Thymus (tissue), 11 donors: Measurements from ENCODE around the gene MEGF8. TPM values are rescaled to one million over a fixed set of nuclear protein-coding genes. Genes with fewer than 3 reads are reported as not detected.
"Not testable (repeated sequence)": the region's sequence is repeated elsewhere in the genome, so short reads cannot be mapped to it uniquely, and the experiment has no call there.

Experiments used
- DNase-seq, 9 donors: peaks; one replicate each; pipeline ENCODE4 v3.0.0-alpha.2; 2013; ENCODE audit warnings: low spot score in 9 of 9, low read depth in 6 of 9, missing footprints in 1 of 9
- H3K27ac ChIP-seq, 2 donors: one replicate each; pipeline ENCODE4 v1.5.1; 2013; ENCODE audit warnings: control low read depth in 1 of 2, low read depth in 1 of 2, low read length in 1 of 2, mild to moderate bottlenecking in 1 of 2, moderate library complexity in 1 of 2
- H3K27me3 ChIP-seq, 2 donors: one replicate each; pipeline ENCODE4 v1.5.1; 2013; ENCODE audit warnings: low read length in 1 of 2; ENCODE audit not compliant: control insufficient read depth in 2 of 2, insufficient read depth in 1 of 2
- H3K36me3 ChIP-seq, 2 donors: one replicate each; pipeline ENCODE4 v1.5.1; 2013; ENCODE audit warnings: low read length in 1 of 2, mild to moderate bottlenecking in 1 of 2, moderate library complexity in 1 of 2; ENCODE audit not compliant: control insufficient read depth in 2 of 2, insufficient read depth in 2 of 2
- H3K4me1 ChIP-seq, 2 donors: one replicate each; pipeline ENCODE4 v1.5.1; 2013; ENCODE audit warnings: low read length in 2 of 2; ENCODE audit not compliant: control insufficient read depth in 2 of 2, insufficient read depth in 2 of 2
- H3K4me3 ChIP-seq, 2 donors: one replicate each; pipeline ENCODE4 v1.5.1; 2013; ENCODE audit warnings: low read length in 2 of 2, control low read depth in 1 of 2, mild to moderate bottlenecking in 1 of 2
- H3K9me3 ChIP-seq, 2 donors: one replicate each; pipeline ENCODE4 v1.5.1; 2013; ENCODE audit warnings: low read length in 1 of 2, mild to moderate bottlenecking in 1 of 2; ENCODE audit not compliant: control insufficient read depth in 2 of 2, insufficient read depth in 1 of 2
- WGBS: extraction: QIAGEN DNeasy Blood & Tissue Kit; methylation state at CpG from one replicate; pipeline ENCODE4 v1.1.7; 2013; 5-methylcytosine and 5-hydroxymethylcytosine counted together
- polyA plus RNA-seq: library from polyadenylated mRNA; stranded (reverse); fragments of 200-250 nt; gene quantifications from one replicate; pipeline ENCODE4 v1.2.3, GENCODE V29; 2013
- total RNA-seq: library from RNA; stranded (reverse); fragments of 120-200 nt; gene quantifications from one replicate; pipeline ENCODE4 v1.2.4, GENCODE V29; 2013
- donor health status: healthy.

The MEGF8 gene
- total and polyA plus RNA-seq, 2 donors = 2.7 to 5.5 TPM

DNA sequence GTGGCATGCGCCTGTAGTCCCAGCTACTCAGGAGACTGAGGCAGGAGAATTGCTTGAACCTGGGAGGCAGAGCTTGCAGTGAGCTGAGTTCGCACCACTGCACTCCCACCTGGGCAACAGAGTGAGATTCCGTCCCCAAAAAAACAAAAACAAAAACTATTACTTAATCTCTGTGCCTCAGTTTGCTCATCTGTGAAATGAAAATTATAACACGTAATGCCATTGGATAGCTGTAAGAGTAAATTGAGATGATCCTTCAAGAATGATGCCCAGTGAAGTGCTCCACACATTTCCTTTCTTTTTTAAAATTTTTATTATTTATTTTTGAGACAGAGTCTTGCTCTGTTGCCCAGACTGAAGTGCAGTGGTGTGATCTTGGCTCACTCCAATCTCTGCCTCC, 14.5 kb downstream of the MEGF8 start:
- not testable (repeated sequence) for H3K27me3 ChIP-seq, H3K4me3 ChIP-seq, H3K27ac ChIP-seq, H3K9me3 ChIP-seq, DNase-seq, H3K4me1 ChIP-seq
- 97% methylated on average over 4 of the region's 4 CpGs for WGBS
- peaks cover 2 to 12% of the 10 kb centered on the region in 2 donors for H3K36me3 ChIP-seq

DNA sequence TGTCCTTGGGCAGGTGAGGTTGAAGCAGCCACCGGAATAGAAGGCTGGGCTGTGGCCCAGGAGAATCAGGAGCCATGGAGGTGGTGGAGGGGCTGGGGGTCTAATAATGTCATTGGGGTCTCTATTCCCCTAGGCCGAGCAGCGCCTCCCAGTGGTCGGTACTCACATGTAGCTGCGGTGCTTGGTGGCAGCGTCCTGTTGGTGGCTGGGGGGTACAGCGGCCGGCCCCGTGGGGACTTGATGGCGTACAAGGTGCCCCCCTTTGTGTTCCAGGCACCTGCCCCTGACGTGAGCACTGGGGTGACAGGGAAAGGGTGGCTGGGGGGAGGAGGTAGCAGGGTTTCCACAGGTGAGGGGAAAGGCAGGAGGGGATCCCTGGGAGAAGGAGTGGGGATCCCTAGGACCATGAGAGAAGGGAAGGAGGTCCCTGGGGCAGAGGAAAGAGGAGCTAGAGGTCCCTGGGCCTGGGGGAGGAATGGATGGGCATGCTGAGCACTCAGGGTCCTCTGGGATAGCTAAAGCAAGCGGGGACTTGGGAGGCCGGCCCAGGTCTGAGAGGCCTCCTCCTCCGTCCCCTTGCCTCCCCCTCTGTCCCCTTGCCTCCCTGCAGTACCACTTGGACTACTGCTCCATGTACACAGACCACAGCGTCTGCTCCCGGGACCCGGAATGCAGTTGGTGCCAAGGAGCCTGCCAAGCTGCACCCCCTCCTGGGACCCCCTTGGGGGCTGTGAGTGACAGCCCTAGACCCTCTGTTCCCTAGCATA, 18.1 kb downstream of the MEGF8 start:
- WGBS = 97% methylated on average over 17 of the region's 17 CpGs
- no peaks in the 10 kb centered on the region for H3K4me1 ChIP-seq
- peaks cover 0 to 9% of the 10 kb centered on the region in 2 donors for H3K36me3 ChIP-seq
- no peaks in the 10 kb centered on the region for H3K27me3 ChIP-seq
- DNase-seq = no peak
- H3K9me3 ChIP-seq = no peaks in the 10 kb centered on the region
- no peak overlapping the region for H3K4me3 ChIP-seq
- H3K27ac ChIP-seq = no peak overlapping the region

DNA sequence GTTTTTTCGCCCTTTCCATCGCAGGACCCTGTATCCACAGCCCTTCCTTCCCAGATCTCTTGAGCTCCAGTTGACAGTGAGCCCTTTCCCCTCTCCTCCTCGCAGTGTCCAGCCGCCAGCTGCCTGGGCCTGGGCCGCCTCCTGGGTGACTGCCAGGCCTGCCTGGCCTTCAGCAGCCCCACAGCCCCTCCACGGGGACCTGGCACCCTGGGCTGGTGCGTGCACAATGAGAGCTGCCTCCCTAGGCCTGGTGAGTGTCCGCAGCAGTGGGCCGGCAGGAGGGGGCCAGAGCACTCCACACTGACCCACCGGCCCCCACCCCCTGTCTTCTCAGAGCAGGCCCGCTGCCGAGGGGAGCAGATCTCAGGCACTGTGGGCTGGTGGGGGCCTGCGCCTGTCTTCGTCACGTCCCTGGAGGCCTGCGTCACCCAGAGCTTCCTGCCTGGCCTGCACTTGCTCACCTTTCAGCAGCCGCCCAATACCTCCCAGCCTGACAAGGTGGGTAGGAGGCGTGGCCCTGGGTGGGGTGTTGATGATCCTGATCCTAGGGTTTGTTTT, 19.0 kb downstream of the MEGF8 start:
- Histone ChIP-seq H3K9me3 (no peaks in the 10 kb centered on the region), H3K27ac (no peak overlapping the region), H3K36me3 (peaks cover 0 to 9% of the 10 kb centered on the region in 2 donors), H3K4me1 (no peaks in the 10 kb centered on the region), H3K4me3 (no peak overlapping the region), H3K27me3 (no peaks in the 10 kb centered on the region)
- no peak for DNase-seq
- WGBS = 97% methylated on average over 18 of the region's 18 CpGs

DNA sequence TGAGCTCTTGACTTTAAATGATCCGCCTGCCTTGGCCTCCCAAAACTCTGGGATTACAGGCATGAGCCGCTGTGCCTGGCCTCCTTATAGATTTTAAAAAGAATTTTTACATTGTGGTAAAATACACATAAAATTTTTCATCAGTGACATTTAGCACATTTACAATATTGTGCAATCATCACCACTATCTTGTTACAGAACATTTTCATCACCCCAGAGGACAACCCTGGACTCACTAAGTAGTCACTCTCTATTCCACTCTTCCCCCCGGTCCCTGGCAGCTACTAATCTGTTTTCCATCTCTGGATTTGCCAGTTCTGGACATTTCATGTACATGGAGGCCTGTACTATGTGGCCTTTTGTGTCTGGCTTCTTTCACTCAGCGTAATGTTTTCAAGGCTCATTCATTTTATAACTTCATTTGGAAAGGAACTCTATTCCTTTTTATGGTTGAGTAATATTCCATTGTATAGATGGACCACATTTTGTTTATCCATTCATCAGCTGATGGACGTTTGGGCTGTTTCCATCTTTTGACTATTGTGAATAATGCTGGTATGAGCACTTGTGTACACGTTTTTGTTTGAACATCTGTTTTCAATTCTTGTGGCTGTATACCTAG, 19.9 kb downstream of the MEGF8 start:
- Histone ChIP-seq H3K36me3 (peaks cover 0 to 9% of the 10 kb centered on the region in 2 donors), H3K27ac (no peak overlapping the region), H3K27me3 (no peaks in the 10 kb centered on the region), H3K4me3 (no peak overlapping the region), H3K9me3 (no peaks in the 10 kb centered on the region), H3K4me1 (no peaks in the 10 kb centered on the region)
- WGBS = 96% methylated on average over 6 of the region's 6 CpGs
- no peak for DNase-seq

DNA sequence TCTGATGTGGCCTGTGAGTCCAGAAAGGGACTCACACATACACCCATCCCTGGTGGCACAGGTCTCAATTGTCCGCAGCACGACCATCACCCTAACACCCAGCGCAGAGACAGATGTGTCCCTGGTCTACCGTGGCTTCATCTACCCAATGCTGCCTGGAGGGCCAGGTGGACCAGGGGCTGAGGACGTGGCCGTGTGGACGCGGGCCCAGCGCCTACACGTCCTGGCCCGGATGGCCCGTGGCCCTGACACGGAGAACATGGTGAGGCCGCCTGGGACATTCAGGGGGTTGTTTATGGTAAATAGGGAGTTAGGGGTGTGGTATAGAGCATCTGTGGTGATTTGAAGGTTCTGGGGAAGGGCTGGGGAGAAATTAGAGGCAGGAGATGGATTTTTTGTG, 22.8 kb downstream of the MEGF8 start:
- Histone ChIP-seq H3K4me3 (no peak overlapping the region), H3K9me3 (no peaks in the 10 kb centered on the region), H3K4me1 (no peaks in the 10 kb centered on the region), H3K27ac (no peak overlapping the region), H3K27me3 (no peaks in the 10 kb centered on the region), H3K36me3 (peaks cover 0 to 12% of the 10 kb centered on the region in 2 donors)
- DNase-seq = no peak
- 98% methylated on average over 14 of the region's 14 CpGs for WGBS

DNA sequence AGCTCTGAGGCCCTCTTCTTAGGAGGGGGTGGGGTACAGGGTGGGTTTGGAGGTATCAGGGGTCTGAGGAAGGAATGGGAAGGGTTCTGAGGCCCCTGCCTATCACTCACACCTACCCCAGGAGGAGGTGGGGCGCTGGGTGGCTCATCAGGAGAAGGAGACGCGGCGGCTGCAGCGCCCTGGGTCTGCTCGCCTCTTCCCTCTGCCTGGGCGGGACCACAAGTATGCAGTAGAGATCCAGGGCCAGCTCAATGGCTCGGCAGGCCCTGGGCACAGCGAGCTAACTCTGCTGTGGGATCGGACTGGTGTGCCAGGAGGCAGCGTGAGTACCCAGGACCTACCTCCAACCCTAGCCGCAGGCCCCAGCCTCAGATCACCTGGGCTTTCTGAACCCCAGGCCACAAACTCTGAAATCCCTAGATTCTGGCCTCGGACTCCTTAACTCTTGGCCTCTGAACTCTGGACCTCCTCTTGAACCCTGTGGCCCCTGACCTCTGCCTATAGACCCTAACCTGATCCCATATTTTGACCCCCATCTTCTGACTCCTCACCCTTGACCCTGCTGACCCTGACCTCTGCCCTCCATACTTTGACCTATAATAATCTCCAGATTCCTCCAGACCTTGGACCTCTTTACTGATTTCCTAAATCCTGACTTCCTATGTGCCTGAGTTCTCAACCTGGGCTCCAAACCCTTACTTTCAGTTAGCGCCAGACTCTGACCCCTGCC, 24.1 kb downstream of the MEGF8 start:
- 97% methylated on average over 14 of the region's 14 CpGs for WGBS
- DNase-seq = no peak
- no peaks in the 10 kb centered on the region for H3K4me1 ChIP-seq
- no peaks in the 10 kb centered on the region for H3K27me3 ChIP-seq
- H3K36me3 ChIP-seq = peaks cover 0 to 16% of the 10 kb centered on the region in 2 donors
- no peaks in the 10 kb centered on the region for H3K9me3 ChIP-seq
- H3K4me3 ChIP-seq = no peak overlapping the region
- no peak overlapping the region for H3K27ac ChIP-seq

DNA sequence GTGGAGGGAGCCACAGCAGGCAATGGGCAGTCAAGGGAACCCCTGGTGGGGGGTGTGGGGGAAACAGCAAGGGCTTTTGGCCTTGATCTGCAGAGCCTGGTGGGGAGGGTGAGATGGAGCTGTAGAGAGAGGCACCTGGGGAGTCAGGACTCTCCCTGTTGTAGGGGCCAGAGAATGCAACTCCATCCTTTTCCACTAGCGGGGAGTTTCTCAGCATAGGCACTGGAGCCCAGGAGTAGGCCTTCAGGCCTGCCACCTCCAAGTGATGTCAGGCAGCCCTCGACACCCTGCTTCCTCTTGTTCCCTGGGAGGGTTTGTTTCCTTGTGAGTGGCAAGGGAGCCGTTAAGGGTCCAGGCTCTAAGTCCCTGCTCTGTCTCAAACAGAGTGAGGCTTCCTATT, 25.0 kb downstream of the MEGF8 start:
- H3K9me3 ChIP-seq = no peaks in the 10 kb centered on the region
- WGBS = 96% methylated on average over 3 of the region's 3 CpGs

DNA sequence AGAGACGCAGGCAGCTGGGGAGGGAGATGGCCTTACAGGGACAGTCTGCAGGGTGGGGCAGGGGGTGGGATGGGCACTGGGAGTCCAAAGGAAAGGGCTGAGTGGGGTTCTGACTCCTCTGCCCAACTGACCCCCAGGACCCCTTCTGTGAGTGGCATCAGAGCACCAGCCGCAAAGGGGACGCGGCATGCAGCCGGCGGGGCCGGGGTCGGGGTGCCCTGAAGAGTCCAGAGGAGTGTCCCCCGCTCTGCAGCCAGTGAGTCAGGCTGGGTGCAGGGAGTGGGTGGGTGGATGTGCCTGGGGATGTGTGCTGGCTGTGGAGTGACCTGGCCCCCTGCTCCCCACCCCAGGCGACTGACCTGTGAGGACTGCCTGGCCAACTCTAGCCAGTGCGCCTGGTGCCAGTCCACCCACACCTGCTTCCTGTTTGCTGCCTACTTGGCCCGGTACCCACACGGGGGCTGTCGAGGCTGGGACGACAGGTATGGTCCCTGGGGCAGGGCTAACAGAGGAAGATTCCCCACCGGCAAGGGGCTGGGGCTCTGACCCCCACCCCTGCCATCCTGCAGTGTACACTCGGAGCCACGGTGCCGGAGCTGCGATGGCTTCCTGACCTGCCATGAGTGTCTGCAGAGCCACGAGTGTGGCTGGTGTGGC, 25.8 kb downstream of the MEGF8 start:
- DNase-seq = no peak
- Histone ChIP-seq H3K27ac (no peak overlapping the region), H3K36me3 (peaks cover 0 to 13% of the 10 kb centered on the region in 2 donors), H3K9me3 (no peaks in the 10 kb centered on the region), H3K4me3 (no peak overlapping the region), H3K27me3 (no peaks in the 10 kb centered on the region), H3K4me1 (no peaks in the 10 kb centered on the region)
- WGBS = 95% methylated on average over 21 of the region's 21 CpGs

More for the DNA sequence above, 25.0 kb downstream of the MEGF8 start:
- H3K27me3 ChIP-seq = no peaks in the 10 kb centered on the region
- peaks cover 0 to 13% of the 10 kb centered on the region in 2 donors for H3K36me3 ChIP-seq
- DNase-seq = no peak
- no peak overlapping the region for H3K4me3 ChIP-seq
- no peaks in the 10 kb centered on the region for H3K4me1 ChIP-seq
- no peak overlapping the region for H3K27ac ChIP-seq
